Body of pancreas (tissue), 4 donors: ENCODE results near the gene PDCD4. TPM values are rescaled to one million over a fixed set of nuclear protein-coding genes. Genes with fewer than 3 reads are reported as not detected.

Experiments
- ATAC-seq: fragments of 150-250 bp; one replicate; pipeline ENCODE4 v1.9.1; 2016
- DNase-seq, 4 donors: peaks; one replicate each; pipeline ENCODE4 v3.0.0-alpha.2; 2019
- H3K27ac ChIP-seq, 4 donors: fragments of 200-600 bp; sonication (generic); 1 replicate in 3 of 4; 2 replicates in 1 of 4; pipeline versions ENCODE4 v1.5.1 to v1.6.1; 2016 to 2019; ENCODE audit warnings: mild to moderate bottlenecking in 1 of 4, mixed read lengths in 1 of 4, moderate library complexity in 1 of 4
- H3K27me3 ChIP-seq, 2 donors: fragments of 200-600 bp; sonication (generic); one replicate each; pipeline ENCODE4 v1.6.0; 2016; ENCODE audit warnings: mild to moderate bottlenecking in 1 of 2
- H3K36me3 ChIP-seq, 2 donors: fragments of 200-600 bp; sonication (generic); replicated peaks in 1 of 2; 2 replicates each; pipeline ENCODE4 v1.5.1; 2016; ENCODE audit warnings: low read depth in 2 of 2; ENCODE audit not compliant: insufficient read depth in 1 of 2
- H3K4me1 ChIP-seq: fragments of 200-600 bp; sonication (generic); one replicate; pipeline ENCODE4 v1.6.0; 2016
- H3K4me3 ChIP-seq, 2 donors: fragments of 200-600 bp; sonication (generic); 1 replicate in 1 of 2; 2 replicates in 1 of 2; pipeline ENCODE4 v1.5.1; 2016 to 2019
- H3K9me3 ChIP-seq, 3 donors: fragments of 200-600 bp; sonication (generic); 1 replicate in 2 of 3; 2 replicates in 1 of 3; pipeline ENCODE4 v1.5.1; 2016
- POLR2A ChIP-seq, 3 donors: fragments of 450-650 bp; IDR thresholded peaks; one replicate each; pipeline ENCODE4 v1.6.1; 2016; ENCODE audit warnings: antibody characterized with exemption in 3 of 3, mild to moderate bottlenecking in 2 of 3
- WGBS, 2 donors: methylation state at CpG; one replicate each; pipeline ENCODE4 v1.1.5; 2017; 5-methylcytosine and 5-hydroxymethylcytosine counted together
- intact Hi-C: fragments of 100-400 bp; cut with DNase I; formaldehyde crosslinking; loops from one replicate; pipeline ENCODE4 v1.15.1; 2023
- total RNA-seq, 2 donors: library from RNA; depleted of rRNA; stranded (reverse); fragments of >200 nt; gene quantifications; one replicate each; pipeline ENCODE4 v1.1.0, GENCODE V29; 2016
- TF ChIP-seq, protein P1 (sequence below), 7 experiments: fragments of 450-650 bp in 4 of 7; fragments of 200-600 bp in 3 of 7; sonication (generic) in 3 of 7; IDR thresholded peaks; one replicate each; pipeline ENCODE4 v1.5.1; 2016 to 2019; ENCODE audit warnings: antibody characterized with exemption in 7 of 7

Gene PDCD4
- total RNA-seq, 2 donors from 2014 or later, result 332 to 458 TPM

DNA sequence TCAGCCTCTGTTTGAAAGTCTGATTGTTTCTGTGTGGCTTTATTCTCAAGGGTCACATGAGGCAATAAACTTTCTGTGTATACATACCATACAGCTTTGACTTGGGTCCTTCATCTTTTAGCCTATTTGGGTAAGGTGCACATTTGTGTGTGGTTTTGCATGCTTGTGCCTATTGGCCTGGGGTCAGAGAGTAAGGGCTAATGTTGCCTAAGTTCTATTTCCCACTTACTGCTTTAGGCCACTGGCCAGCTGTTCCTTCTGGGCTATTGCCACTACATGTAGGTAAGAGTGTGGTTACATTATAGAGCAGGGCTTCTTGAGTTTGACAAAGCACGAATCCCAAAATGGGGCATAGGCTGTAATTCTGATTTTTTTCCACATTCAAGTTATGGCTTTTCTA, 25.5 kb downstream of the PDCD4 start:
- DNase-seq (peak in 1 of 4 donors; percentile 41), ATAC-seq (no peak)
- H3K27me3 ChIP-seq, result no peaks in the 10 kb centered on the region
- H3K27ac ChIP-seq, result peak overlapping the region in 1 of 4 donors; percentile 1
- WGBS, 2 donors, result 41 to 42% methylated on average over 1 of the region's 1 CpG
- intact Hi-C loops, result loop anchor here (10.0 kb wide), 1 partner anchor 92 kb away; no protein-coding TSS in a partner anchor
- H3K4me1 ChIP-seq, result peaks cover 71% of the 10 kb centered on the region
- no peak overlapping the region for H3K4me3 ChIP-seq
- H3K9me3 ChIP-seq, result no peaks in the 10 kb centered on the region
- TF ChIP-seq, protein P1, sequence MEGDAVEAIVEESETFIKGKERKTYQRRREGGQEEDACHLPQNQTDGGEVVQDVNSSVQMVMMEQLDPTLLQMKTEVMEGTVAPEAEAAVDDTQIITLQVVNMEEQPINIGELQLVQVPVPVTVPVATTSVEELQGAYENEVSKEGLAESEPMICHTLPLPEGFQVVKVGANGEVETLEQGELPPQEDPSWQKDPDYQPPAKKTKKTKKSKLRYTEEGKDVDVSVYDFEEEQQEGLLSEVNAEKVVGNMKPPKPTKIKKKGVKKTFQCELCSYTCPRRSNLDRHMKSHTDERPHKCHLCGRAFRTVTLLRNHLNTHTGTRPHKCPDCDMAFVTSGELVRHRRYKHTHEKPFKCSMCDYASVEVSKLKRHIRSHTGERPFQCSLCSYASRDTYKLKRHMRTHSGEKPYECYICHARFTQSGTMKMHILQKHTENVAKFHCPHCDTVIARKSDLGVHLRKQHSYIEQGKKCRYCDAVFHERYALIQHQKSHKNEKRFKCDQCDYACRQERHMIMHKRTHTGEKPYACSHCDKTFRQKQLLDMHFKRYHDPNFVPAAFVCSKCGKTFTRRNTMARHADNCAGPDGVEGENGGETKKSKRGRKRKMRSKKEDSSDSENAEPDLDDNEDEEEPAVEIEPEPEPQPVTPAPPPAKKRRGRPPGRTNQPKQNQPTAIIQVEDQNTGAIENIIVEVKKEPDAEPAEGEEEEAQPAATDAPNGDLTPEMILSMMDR (IDR thresholded peaks at IDR 0.05), result no peak
- peak in 1 of 3 donors; percentile 7 for TF ChIP-seq POLR2A (IDR thresholded peaks at IDR 0.05)
- peaks cover 22 to 41% of the 10 kb centered on the region in 2 donors for H3K36me3 ChIP-seq

DNA sequence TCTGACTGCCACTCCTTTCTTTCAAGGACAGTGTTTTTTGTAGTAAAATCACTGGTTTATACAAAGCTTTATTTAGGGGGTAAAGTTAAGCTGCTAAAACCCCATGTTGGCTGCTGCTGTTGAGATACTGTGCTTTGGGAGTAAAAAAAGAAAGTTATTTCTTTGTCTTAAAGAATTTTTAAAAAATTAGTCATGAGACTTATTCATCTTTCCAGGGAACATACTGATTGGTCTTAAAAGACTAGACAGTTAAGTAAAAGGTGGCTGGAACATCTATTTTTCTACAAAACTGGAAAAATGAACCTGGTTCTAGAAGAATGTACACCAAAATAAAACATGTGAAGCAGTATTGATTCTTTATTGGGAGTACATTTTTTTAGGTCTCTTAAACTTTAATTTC, 26.7 kb downstream of the PDCD4 start:
- Histone ChIP-seq H3K4me1 (peaks cover 64% of the 10 kb centered on the region), H3K27ac (peak overlapping the region in 1 of 4 donors; percentile 1), H3K36me3 (peaks cover 22 to 34% of the 10 kb centered on the region in 2 donors), H3K27me3 (no peaks in the 10 kb centered on the region), H3K9me3 (no peaks in the 10 kb centered on the region), H3K4me3 (no peak overlapping the region)
- no peak for DNase-seq
- no peak for TF ChIP-seq POLR2A (IDR thresholded peaks at IDR 0.05)
- TF ChIP-seq, protein P1 (IDR thresholded peaks at IDR 0.05), result no peak
- intact Hi-C loops, result loop anchor here (10.0 kb wide), 1 partner anchor 94 kb away; no protein-coding TSS in a partner anchor
- no peak for ATAC-seq

DNA sequence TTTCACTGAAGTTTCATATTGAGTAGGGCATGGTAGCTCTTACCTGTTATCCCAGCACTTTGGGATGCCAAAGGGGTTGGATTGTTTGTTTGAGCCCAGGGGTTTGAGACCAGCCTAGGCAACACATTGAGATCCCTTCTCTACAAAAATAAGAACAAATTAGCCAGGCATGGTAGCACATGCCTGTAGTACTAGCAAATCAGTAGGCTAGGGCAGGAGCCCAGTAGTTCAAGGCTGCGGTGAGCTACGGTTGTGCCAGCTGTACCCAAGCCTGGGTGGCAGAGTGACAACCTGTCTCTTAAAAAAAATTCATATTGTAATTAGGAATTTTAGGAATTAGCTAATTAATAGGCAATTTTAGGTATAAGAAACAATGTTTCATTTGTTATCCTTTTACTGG, 29.3 kb downstream of the PDCD4 start:
- peak overlapping the region in 2 of 4 donors; percentile 20 to 34 for H3K27ac ChIP-seq
- H3K4me3 ChIP-seq, result no peak overlapping the region
- no peak for TF ChIP-seq POLR2A (IDR thresholded peaks at IDR 0.05)
- TF ChIP-seq, protein P1 (IDR thresholded peaks at IDR 0.05), result no peak
- ATAC-seq (peak; percentile 21), DNase-seq (peak in 1 of 4 donors; percentile 33)
- WGBS, 2 donors, result 31 to 39% methylated on average over 2 of the region's 2 CpGs
- H3K27me3 ChIP-seq, result no peaks in the 10 kb centered on the region
- no peaks in the 10 kb centered on the region for H3K9me3 ChIP-seq
- H3K4me1 ChIP-seq, result peaks cover 43% of the 10 kb centered on the region
- intact Hi-C loops, result loop anchor here (5.0 kb wide), 1 partner anchor 614 kb away; no protein-coding TSS in a partner anchor
- peaks cover 17 to 24% of the 10 kb centered on the region in 2 donors for H3K36me3 ChIP-seq

DNA sequence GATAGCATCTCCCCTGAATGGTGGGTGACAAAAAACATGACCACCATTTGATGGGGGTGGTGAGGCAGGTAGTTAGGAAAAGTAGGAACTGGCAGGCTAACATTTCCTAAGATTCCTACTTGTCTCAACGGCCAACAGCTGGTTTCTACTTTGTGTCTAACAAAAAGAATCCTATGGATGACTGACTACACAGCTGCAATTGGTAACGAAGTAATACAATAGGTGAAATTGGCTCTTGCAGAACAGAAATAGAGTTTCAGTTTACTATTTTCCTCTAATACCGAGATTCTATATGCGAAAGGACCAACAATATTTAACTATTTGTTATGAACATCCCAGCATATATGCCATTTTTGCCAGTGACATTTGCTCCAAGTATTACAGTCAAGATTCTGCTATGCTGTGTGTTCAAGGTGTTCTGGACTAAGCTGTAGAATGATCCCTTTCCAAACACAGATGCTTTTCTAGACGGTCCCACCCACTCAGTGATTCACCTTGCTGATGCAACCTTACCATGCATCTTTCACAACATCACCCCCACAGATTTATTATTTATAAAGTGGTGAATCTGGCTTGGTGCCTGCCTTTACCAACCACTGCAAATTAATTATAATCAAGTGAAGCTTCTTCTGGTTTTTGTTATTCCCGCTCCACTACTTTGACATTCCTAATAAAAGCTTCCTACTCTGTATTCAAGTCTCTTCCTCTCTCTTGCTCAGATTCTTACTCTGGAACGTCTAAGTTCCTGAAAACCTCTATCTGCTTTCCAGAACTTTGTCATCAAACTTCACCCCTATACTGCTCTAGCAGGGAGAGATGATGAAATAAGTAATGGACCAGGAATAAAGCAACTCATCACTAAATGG, 30.5 kb downstream of the PDCD4 start:
- Histone ChIP-seq H3K4me3 (no peak overlapping the region), H3K27me3 (no peaks in the 10 kb centered on the region), H3K27ac (peak overlapping the region in 2 of 4 donors; percentile 28 to 34), H3K9me3 (no peaks in the 10 kb centered on the region), H3K36me3 (peaks cover 14 to 17% of the 10 kb centered on the region in 2 donors), H3K4me1 (peaks cover 32% of the 10 kb centered on the region)
- DNase-seq, result no peak
- peak; percentile 27 for ATAC-seq
- 66 to 69% methylated on average over 7 of the region's 7 CpGs for WGBS, 2 donors
- TF ChIP-seq, protein P1 (IDR thresholded peaks at IDR 0.05), result no peak
- TF ChIP-seq POLR2A (IDR thresholded peaks at IDR 0.05), result no peak
- intact Hi-C loops, result loop anchor here (5.0 kb wide), 1 partner anchor 615 kb away; no protein-coding TSS in a partner anchor
